Muscle layer of duodenum (tissue), 2 donors: Measurements from ENCODE around the gene CHRNB1.
A peak's percentile ranks its signal among the peaks of the same experiment; 100 is the strongest.
"Not testable (repeated sequence)": the region's sequence is repeated elsewhere in the genome, so short reads cannot be mapped to it uniquely, and the experiment has no call there.

Source experiments
- H3K27ac ChIP-seq: one replicate; pipeline ENCODE4 v1.7.0; 2013; ENCODE audit warnings: mild to moderate bottlenecking, low read length
- H3K27me3 ChIP-seq: one replicate; pipeline ENCODE4 v1.7.0; 2013; ENCODE audit warnings: low read depth, mild to moderate bottlenecking, control low read depth, low read length
- H3K36me3 ChIP-seq, 2 donors: one replicate each; pipeline ENCODE4 v1.7.0; 2013; ENCODE audit warnings: low read length in 2 of 2, control low read depth in 1 of 2, mild to moderate bottlenecking in 1 of 2; ENCODE audit not compliant: insufficient read depth in 2 of 2, control insufficient read depth in 1 of 2
- H3K4me1 ChIP-seq, 2 donors: one replicate each; pipeline ENCODE4 v1.7.0; 2013; ENCODE audit warnings: low read length in 2 of 2, mild to moderate bottlenecking in 2 of 2, control low read depth in 1 of 2, moderate library complexity in 1 of 2; ENCODE audit not compliant: insufficient read depth in 2 of 2, control insufficient read depth in 1 of 2
- H3K4me3 ChIP-seq, 2 donors: one replicate each; pipeline ENCODE4 v1.7.0; 2013; ENCODE audit warnings: low read length in 2 of 2, low read depth in 1 of 2, mild to moderate bottlenecking in 1 of 2
- H3K9me3 ChIP-seq, 2 donors: one replicate each; pipeline ENCODE4 v1.7.0; 2013; ENCODE audit warnings: low read length in 2 of 2, control low read depth in 1 of 2, mild to moderate bottlenecking in 1 of 2; ENCODE audit not compliant: control insufficient read depth in 1 of 2
- donor health status: healthy.

Gene CHRNB1

DNA sequence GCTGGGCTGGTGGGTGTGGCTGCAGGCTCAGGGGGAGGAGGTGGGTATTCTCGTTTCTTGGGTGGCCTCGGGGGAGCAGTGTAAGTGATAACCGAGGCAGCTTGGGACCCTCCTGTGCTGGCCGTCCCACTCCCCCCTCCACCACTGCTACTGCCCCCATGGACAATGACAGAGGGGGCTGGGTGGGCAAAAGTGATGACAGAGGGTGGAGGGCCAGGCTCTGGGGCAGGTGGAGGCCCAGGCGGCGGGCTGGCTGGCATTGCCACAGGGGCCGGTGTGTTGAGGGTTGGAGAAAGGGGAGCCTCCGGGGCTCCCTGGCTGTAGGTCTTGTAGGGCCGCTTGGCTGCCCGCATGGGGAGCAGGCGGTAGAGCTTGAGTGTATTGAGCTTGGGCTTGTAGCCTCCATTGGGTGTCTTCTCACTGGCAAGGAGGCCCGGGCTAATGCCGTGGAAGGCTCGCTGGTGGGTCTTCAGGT lies 18.5 kb downstream of the CHRNB1 start:
- Histone ChIP-seq H3K9me3 (no peaks in the 10 kb centered on the region), H3K36me3 (peaks cover 5 to 39% of the 10 kb centered on the region in 2 donors), H3K27ac (no peak overlapping the region), H3K4me3 (no peak overlapping the region), H3K27me3 (no peaks in the 10 kb centered on the region), H3K4me1 (peaks cover 6 to 17% of the 10 kb centered on the region in 2 donors)

DNA sequence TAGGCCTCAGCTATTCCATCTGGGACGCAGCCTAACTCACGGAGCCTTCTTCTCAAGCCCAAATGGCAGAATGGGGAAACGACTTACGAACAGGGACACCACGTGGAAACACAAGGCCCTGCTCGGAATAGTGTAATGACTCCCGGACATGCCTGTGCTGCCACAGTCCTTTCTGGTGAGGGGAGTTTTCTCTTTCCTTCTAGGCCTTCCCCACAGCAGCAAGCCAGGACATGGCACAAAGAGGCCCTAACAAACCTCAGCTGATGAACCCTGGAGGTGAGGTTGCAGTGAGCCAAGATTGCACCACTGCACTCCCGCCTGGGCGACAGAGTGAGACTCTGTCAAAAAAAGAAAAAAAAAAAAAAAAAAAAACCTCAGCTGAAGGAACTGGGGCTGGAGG lies 19.2 kb downstream of the CHRNB1 start:
- peaks cover 6 to 23% of the 10 kb centered on the region in 2 donors for H3K4me1 ChIP-seq
- peaks cover 5 to 39% of the 10 kb centered on the region in 2 donors for H3K36me3 ChIP-seq
- H3K9me3 ChIP-seq, result no peaks in the 10 kb centered on the region
- no peak overlapping the region for H3K27ac ChIP-seq
- no peak overlapping the region for H3K4me3 ChIP-seq
- H3K27me3 ChIP-seq, result no peaks in the 10 kb centered on the region

DNA sequence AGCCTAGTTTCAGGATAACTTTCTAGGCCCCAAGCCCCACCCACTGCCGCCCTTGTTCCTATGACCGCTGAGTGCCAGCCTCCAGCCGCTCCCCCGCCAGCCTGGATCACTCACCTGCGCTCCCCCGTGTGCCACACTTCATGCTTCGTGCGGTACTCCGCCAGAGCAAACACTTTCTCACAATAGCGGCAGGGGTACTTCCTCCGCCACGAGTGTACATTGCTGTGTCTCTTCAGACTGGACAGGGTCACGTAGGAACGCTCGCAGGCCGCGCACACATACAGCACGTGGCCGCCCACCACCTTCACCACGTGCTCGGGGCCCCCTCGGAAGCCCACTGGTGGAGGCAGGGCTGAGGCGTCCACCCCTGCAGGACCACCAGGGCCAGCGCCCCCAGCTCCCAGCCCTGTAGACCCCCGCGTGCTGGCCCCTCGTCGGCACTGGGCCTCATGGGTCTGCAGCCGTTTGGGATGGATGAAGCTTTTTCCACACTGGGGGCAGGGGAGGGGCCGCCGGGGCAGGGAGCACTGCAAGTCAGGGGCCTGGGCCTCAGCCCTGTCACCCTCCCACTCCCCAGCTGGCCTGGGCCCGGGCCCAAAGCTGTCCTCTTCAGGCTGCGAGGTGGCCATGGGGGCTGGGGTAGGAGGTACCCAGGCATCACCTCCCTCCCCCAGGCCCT lies 20.9 kb downstream of the CHRNB1 start:
- Histone ChIP-seq H3K4me3 (no peak overlapping the region), H3K27ac (no peak overlapping the region), H3K4me1 (peaks cover 9 to 27% of the 10 kb centered on the region in 2 donors), H3K9me3 (no peaks in the 10 kb centered on the region), H3K27me3 (no peaks in the 10 kb centered on the region), H3K36me3 (peaks cover 5 to 39% of the 10 kb centered on the region in 2 donors)

DNA sequence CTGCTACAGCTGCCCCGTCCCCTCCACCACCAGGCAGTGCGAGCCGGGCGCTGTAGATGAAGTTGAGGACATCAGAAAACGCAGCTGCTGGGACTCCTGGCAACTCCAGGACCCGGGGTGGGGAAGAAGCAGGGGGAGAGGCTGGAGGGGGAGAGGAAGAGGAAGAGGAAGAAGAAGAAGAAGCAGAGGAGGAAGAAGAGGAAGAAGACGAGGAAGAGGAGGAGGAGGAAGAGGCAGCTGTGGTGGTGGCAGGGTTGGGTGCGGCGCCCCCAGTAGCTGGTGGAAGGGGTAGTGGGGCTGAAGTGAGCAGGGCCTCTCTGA lies 21.4 kb downstream of the CHRNB1 start:
- peaks cover 5 to 39% of the 10 kb centered on the region in 2 donors for H3K36me3 ChIP-seq
- no peak overlapping the region for H3K4me3 ChIP-seq
- no peaks in the 10 kb centered on the region for H3K9me3 ChIP-seq
- peaks cover 10 to 33% of the 10 kb centered on the region in 2 donors for H3K4me1 ChIP-seq
- peak overlapping the region; percentile 63 for H3K27ac ChIP-seq
- no peaks in the 10 kb centered on the region for H3K27me3 ChIP-seq

DNA sequence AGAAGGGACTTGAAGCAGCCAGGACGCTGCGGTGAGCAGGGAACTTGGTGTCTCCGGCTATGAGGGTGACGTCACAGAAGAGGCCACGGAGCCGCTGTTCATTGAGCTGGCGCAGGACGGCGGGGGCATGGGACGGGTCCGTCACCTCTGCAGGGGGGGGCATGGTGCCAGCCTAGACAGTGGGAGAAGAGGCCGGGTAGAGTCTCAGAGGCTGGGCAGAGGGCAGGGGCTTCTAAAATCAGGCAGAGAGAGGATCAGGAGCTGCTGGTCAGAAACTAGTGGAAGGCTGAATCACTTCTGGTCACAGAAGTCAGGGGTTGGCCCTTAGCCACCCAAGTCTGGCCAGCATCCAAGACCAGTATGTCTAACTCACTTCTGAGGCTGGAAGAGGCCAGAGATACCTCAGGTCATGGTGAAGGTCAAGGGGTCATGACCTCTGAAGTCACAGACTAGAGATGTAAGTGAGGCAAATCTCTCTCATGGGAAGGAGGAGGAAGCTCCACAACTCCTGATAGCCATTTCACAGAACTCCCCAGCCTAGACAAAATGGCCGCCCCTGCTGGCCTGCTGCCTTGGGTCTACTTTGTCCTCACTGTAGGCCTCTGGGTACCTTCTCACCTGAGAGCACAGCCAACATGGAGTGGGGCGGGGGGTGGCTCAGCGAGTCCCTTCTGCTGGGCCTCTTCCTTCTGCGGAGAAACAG lies 21.9 kb downstream of the CHRNB1 start:
- H3K27me3 ChIP-seq, result no peaks in the 10 kb centered on the region
- H3K27ac ChIP-seq, result peak overlapping the region; percentile 63
- no peaks in the 10 kb centered on the region for H3K9me3 ChIP-seq
- peaks cover 5 to 34% of the 10 kb centered on the region in 2 donors for H3K36me3 ChIP-seq
- peaks cover 10 to 38% of the 10 kb centered on the region in 2 donors for H3K4me1 ChIP-seq
- no peak overlapping the region for H3K4me3 ChIP-seq

DNA sequence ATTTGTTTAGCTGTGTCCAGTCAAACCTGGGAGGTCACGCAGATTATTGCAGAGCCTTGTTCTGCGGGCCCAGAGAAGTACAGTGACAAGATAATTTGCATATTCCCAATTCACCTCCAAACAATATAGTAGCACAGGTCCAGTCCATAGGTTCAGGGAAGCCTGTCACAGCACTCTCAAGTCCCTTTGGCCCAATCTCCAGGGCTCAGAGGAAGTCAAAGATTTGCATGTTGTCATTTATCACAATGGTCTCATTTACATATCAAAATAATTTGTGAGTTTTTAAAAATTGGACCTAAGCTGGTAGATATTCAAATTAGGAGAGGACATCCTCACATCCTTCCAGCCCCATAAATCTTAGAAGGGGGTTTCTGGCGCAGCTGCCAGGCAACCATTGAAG lies 22.6 kb downstream of the CHRNB1 start:
- no peaks in the 10 kb centered on the region for H3K9me3 ChIP-seq
- H3K4me1 ChIP-seq, result peaks cover 10 to 40% of the 10 kb centered on the region in 2 donors
- H3K27ac ChIP-seq, result no peak overlapping the region
- H3K36me3 ChIP-seq, result peaks cover 5 to 30% of the 10 kb centered on the region in 2 donors
- H3K27me3 ChIP-seq, result no peaks in the 10 kb centered on the region
- H3K4me3 ChIP-seq, result no peak overlapping the region

DNA sequence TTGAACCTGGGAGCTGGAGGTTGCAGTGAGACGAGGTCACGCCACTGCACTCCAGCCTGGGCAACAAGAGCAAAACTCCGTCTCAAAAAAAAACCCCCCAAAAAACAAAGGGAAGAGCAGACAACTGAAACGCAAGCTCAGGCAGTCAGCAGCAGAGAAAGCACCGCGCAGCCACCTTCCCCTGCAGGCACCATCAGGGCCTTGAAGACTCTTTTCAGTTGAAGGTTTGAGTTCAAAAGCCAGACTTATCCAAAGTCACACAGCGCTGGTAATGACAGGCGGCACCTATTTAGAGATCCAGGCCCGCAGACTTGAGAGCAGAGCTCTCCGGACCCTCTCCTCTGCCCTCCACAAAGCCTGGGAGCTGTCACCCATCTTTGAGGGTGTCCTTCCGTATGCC lies 23.4 kb downstream of the CHRNB1 start:
- Histone ChIP-seq H3K27me3 (no peaks in the 10 kb centered on the region), H3K4me3 (no peak overlapping the region), H3K36me3 (peaks cover 5 to 22% of the 10 kb centered on the region in 2 donors), H3K27ac (no peak overlapping the region), H3K4me1 (peaks cover 10 to 40% of the 10 kb centered on the region in 2 donors), H3K9me3 (no peaks in the 10 kb centered on the region)

DNA sequence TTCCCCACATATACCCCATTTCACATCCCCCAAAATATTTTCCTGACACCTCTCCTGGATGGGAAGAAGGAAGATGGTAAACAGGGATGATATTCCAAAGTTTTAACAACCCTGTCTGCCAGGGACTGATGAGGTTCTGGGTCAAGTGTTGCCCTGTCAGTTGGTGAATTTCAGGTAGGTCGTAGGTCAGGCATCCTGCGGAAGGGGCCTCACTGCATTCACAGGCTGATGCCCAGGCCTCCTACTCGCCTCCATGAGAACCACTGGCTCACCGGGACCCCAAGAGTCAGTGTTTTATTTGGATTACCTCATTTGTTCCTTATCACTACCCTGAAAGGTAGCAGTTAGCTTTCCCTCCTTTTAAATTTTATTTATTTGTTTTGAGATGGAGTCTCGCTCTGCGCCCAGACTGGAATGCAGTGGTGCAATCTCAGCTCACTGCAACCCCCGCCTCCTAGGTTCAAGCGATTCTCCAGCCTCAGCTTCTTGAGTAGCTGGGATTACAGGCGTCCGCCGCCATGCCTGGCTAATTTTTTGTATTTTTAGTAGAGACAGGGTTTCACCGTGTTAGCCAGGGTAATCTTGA lies 24.0 kb downstream of the CHRNB1 start:
- Histone ChIP-seq H3K36me3 (peaks cover 3 to 16% of the 10 kb centered on the region in 2 donors), H3K27ac (no peak overlapping the region), H3K27me3 (no peaks in the 10 kb centered on the region), H3K4me1 (peaks cover 10 to 42% of the 10 kb centered on the region in 2 donors), H3K9me3 (no peaks in the 10 kb centered on the region), H3K4me3 (no peak overlapping the region)

DNA sequence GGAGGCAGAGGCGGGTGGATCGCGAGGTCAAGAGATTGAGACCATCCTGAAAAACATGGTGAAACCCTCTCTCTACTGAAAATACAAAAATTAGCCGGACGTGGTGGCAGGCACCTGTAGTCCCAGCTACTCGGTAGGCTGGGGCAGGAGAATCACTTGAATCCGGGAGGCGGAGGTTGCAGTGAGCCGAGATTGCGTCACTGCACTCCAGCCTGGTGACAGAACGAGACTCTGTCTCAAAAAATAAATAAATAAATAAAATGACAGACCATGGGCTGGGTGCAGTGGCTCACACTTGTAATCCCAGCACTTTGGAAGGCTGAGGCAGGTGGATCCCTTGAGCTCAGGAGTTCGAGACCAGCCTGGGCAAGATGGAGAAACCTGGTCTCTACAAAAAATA lies 25.0 kb downstream of the CHRNB1 start:
- Histone ChIP-seq H3K4me1 (peaks cover 10 to 42% of the 10 kb centered on the region in 2 donors), H3K36me3 (peaks cover 0 to 15% of the 10 kb centered on the region in 2 donors)
- not testable (repeated sequence) for H3K9me3 ChIP-seq, H3K4me3 ChIP-seq, H3K27ac ChIP-seq, H3K27me3 ChIP-seq

DNA sequence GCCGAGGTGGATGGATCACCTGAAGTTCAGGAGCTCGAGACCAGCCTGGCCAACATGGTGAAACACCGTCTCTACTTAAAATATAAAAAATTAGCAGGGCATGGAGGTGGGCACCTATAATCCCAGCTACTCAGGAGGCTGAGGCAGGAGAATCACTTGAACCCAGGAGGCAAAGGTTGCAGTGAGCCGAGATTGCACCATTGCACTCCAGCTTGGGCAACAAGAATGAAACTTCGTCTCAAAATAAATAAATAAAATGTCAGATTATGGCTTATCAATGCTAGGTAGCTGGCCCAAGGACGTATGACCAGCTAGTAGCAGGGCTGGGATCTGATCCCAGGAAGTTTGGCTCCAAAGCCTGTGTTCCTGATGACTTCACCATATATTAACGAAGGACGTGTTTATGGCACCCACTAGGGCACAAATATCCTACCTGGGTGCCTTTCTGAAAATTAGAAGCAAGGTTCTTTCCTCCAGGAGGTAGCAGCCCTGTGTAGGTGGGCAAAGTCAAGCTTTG lies 25.7 kb downstream of the CHRNB1 start:
- not testable (repeated sequence) for H3K27ac ChIP-seq, H3K9me3 ChIP-seq, H3K4me3 ChIP-seq, H3K27me3 ChIP-seq
- Histone ChIP-seq H3K4me1 (peaks cover 10 to 44% of the 10 kb centered on the region in 2 donors), H3K36me3 (peaks cover 0 to 14% of the 10 kb centered on the region in 2 donors)

DNA sequence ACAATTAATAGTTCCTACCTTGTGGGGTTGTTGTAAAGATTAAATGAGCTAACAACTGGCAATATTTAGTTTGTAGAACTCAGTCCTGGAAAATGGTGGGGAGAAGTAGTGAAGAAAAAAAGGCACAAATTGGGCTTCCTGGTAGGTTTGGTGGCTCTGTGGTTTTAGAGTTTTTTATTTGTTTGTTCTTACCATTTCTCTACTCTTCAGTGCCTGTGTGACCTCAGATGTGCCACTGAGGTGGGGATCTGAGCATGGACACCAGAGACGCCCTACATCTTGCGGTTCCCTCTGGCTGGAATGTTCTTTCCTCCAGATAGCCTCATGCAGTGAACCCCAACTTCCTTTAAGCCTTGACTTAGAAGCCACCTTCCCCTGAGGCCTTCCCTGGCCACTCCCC lies 26.9 kb downstream of the CHRNB1 start:
- no peak overlapping the region for H3K27ac ChIP-seq
- H3K4me1 ChIP-seq, result peaks cover 17 to 44% of the 10 kb centered on the region in 2 donors

More for the DNA sequence above, 26.9 kb downstream of the CHRNB1 start:
- H3K4me3 ChIP-seq, result no peak overlapping the region
- no peaks in the 10 kb centered on the region for H3K9me3 ChIP-seq
- peaks cover 0 to 2% of the 10 kb centered on the region in 2 donors for H3K36me3 ChIP-seq
- no peaks in the 10 kb centered on the region for H3K27me3 ChIP-seq
